Fibroblast of lung (primary cell): ENCODE measurements around the gene NAA38. TPM values are rescaled to one million over a fixed set of nuclear protein-coding genes. Genes with fewer than 3 reads are reported as not detected.
A peak's percentile ranks its signal among the peaks of the same experiment; 100 is the strongest.

Experiments used
- DNase-seq, 2 donors: peaks; one replicate each; pipeline versions ENCODE4 v3.0.0 to v3.0.0-alpha.2; 2010; ENCODE audit warnings: low read depth in 2 of 2
- H2AFZ ChIP-seq: 2 replicates; pipeline ENCODE4 v1.5.1; 2012; ENCODE audit warnings: low read length, control low read depth, inconsistent platforms
- H3K27ac ChIP-seq: 2 replicates; pipeline ENCODE4 v1.5.1; 2011; ENCODE audit warnings: low read length, control low read depth; ENCODE audit not compliant: insufficient read depth
- H3K27me3 ChIP-seq: 2 replicates; pipeline ENCODE4 v1.5.1; 2011; ENCODE audit warnings: mild to moderate bottlenecking, low read length; ENCODE audit not compliant: control insufficient read depth, insufficient read depth
- H3K36me3 ChIP-seq: 2 replicates; pipeline ENCODE4 v1.5.1; 2011; ENCODE audit warnings: low read length; ENCODE audit not compliant: control insufficient read depth, insufficient read depth
- H3K4me1 ChIP-seq: 2 replicates; pipeline ENCODE4 v1.5.1; 2011; ENCODE audit warnings: low read length; ENCODE audit not compliant: control insufficient read depth, insufficient read depth; ENCODE audit errors: extremely low read depth
- H3K4me2 ChIP-seq: 2 replicates; pipeline ENCODE4 v1.5.1; 2011; ENCODE audit warnings: low read length, control low read depth; ENCODE audit not compliant: insufficient read depth; ENCODE audit errors: extremely low read depth
- H3K4me3 ChIP-seq, 4 experiments: fragments of 200-600 bp in 1 of 4; sonication (generic) in 1 of 4; replicated peaks in 1 of 4; 2 replicates each; pipeline ENCODE4 v1.5.1; 2011 to 2016; ENCODE audit warnings: low read length in 4 of 4, low read depth in 3 of 4, mild to moderate bottlenecking in 3 of 4, control low read depth in 2 of 4, inconsistent platforms in 1 of 4, mixed read lengths in 1 of 4; ENCODE audit not compliant: insufficient read depth in 1 of 4; ENCODE audit errors: control extremely low read depth in 1 of 4
- H3K79me2 ChIP-seq: 2 replicates; pipeline ENCODE4 v1.5.1; 2012; ENCODE audit warnings: mild to moderate bottlenecking, low read length, inconsistent platforms; ENCODE audit not compliant: control insufficient read depth, insufficient read depth
- H3K9ac ChIP-seq: 2 replicates; pipeline ENCODE4 v1.5.1; 2011; ENCODE audit warnings: mild to moderate bottlenecking, low read length, control low read depth; ENCODE audit not compliant: insufficient read depth
- H3K9me3 ChIP-seq: 2 replicates; pipeline ENCODE4 v1.5.1; 2012; ENCODE audit warnings: low read depth, low read length; ENCODE audit not compliant: control insufficient read depth, insufficient read depth
- H4K20me1 ChIP-seq: 2 replicates; pipeline ENCODE4 v1.5.1; 2011; ENCODE audit warnings: low read length; ENCODE audit not compliant: control insufficient read depth, insufficient read depth; ENCODE audit errors: extremely low read depth
- CTCF ChIP-seq, 2 donors: IDR thresholded peaks in 1 of 2; conservative IDR thresholded peaks in 1 of 2; 1 replicate in 1 of 2; 2 replicates in 1 of 2; pipeline ENCODE4 v1.5.1; 2011 to 2012; ENCODE audit warnings: low read length in 2 of 2, control low read depth in 1 of 2, inconsistent platforms in 1 of 2, low read depth in 1 of 2, mild to moderate bottlenecking in 1 of 2
- EZH2 ChIP-seq: IDR thresholded peaks from 2 replicates; pipeline ENCODE4 v1.5.1; 2012; ENCODE audit warnings: low read length, control low read depth, mild to moderate bottlenecking; ENCODE audit errors: missing control alignments
- polyA minus RNA-seq: library from RNA; depleted of rRNA, polyadenylated mRNA; stranded (reverse); fragments of >200 nt; gene quantifications from 2 replicates; pipeline ENCODE4 v1.2.3, GENCODE V29; 2011; ENCODE audit warnings: low replicate concordance
- polyA plus RNA-seq, 2 donors: library from polyadenylated mRNA; depleted of rRNA in 1 of 2; stranded (reverse) in 1 of 2; unstranded in 1 of 2; fragments of >200 nt; gene quantifications; 2 replicates each; pipeline ENCODE4 v1.2.1, GENCODE V29; 2011 to 2012; ENCODE audit warnings: missing spikeins in 1 of 2
- total RNA-seq: library from RNA; depleted of rRNA; stranded (reverse); fragments of >200 nt; gene quantifications from 2 replicates; pipeline ENCODE4 v1.2.1, GENCODE V29; 2014

Gene NAA38, protein sequence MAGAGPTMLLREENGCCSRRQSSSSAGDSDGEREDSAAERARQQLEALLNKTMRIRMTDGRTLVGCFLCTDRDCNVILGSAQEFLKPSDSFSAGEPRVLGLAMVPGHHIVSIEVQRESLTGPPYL
- total RNA-seq (41.6 and 78.9 TPM in 2 replicates), polyA plus RNA-seq (31.0 and 40.7 TPM in 2 replicates), polyA minus RNA-seq (35.1 and 44.9 TPM in 2 replicates)
- polyA plus RNA-seq (2012): 109 and 133 TPM in 2 replicates

GRCh38 chr17:7856811-7857712 is at the start of gene NAA38:
Gene NAA38, minus strand, starts transcription at chr17:7857559. Its CDS starts 96 bp downstream, at chr17:7857463.
- H3K4me1 ChIP-seq: peaks cover 19% of the 10 kb centered on the region
- peak within 1 kb of the TSS; percentile 99 for H3K4me2 ChIP-seq
- H2AFZ ChIP-seq: peak within 1 kb of the TSS; percentile 97
- H4K20me1 ChIP-seq: no peaks in the 10 kb centered on the region
- peaks cover 14% of the 10 kb centered on the region for H3K79me2 ChIP-seq
- H3K9ac ChIP-seq: peak within 1 kb of the TSS; percentile 80
- H3K4me3 ChIP-seq: peak within 1 kb of the TSS; percentile 71 to 93 (median 86)
- peak within 1 kb of the TSS; percentile 92 for H3K27ac ChIP-seq
- TF ChIP-seq EZH2: no peak
- peak; percentile 8 to 53 for TF ChIP-seq CTCF (conservative IDR thresholded peaks at IDR 0.05 in 1 of 2, IDR thresholded peaks at IDR 0.05 in 1 of 2; ENCODE audit: low read depth in 1 of 2, low read length in 2 of 2)
- H3K27me3 ChIP-seq: no peaks in the 10 kb centered on the region
- DNase-seq: peak; percentile 99 to 100
- H3K36me3 ChIP-seq: peaks cover 20% of the 10 kb centered on the region
- no peaks in the 10 kb centered on the region for H3K9me3 ChIP-seq

- no peak overlapping the region for H2AFZ ChIP-seq
- H3K4me2 ChIP-seq: no peak overlapping the region
- H3K9ac ChIP-seq: no peak overlapping the region
- H3K36me3 ChIP-seq: peaks cover 38% of the 10 kb centered on the region
- H3K79me2 ChIP-seq: no peaks in the 10 kb centered on the region
- no peaks in the 10 kb centered on the region for H3K9me3 ChIP-seq
- TF ChIP-seq CTCF (conservative IDR thresholded peaks at IDR 0.05 in 1 of 2, IDR thresholded peaks at IDR 0.05 in 1 of 2; ENCODE audit: low read depth in 1 of 2, low read length in 2 of 2) (no peak), EZH2 (no peak)
- H3K27me3 ChIP-seq: no peaks in the 10 kb centered on the region
- no peak for DNase-seq
- H3K4me1 ChIP-seq: no peaks in the 10 kb centered on the region
- H3K4me3 ChIP-seq: no peak overlapping the region
- no peak overlapping the region for H3K27ac ChIP-seq
- H4K20me1 ChIP-seq: no peaks in the 10 kb centered on the region
Measured at GRCh38 chr17:7903154-7904103, 46.1 kb upstream of the NAA38 start.
